Stimulated activated CD8-positive, alpha-beta memory T cell treated with anti-CD3 and anti-CD28 coated beads, Interleukin-7, amount 100 ng/mL, for 48 hours (primary cell): ENCODE measurements around the gene MYO3B.
"Not testable (repeated sequence)": the region's sequence is repeated elsewhere in the genome, so short reads cannot be mapped to it uniquely, and the experiment has no call there.

ENCODE experiments used
- DNase-seq, 2 donors: peaks; one replicate each; pipeline ENCODE4 v3.0.0-alpha.2; 2020; ENCODE audit warnings: low read depth in 1 of 2; ENCODE audit errors: extremely low read depth in 1 of 2

MYO3B gene

GRCh38 chr2:170462433-170463205 is 284.7 kb downstream of the MYO3B start:
- DNase-seq = no peak

GRCh38 chr2:170463206-170463537 is 285.2 kb downstream of the MYO3B start:
- no peak for DNase-seq

GRCh38 chr2:170464268-170464667 is 286.3 kb downstream of the MYO3B start:
- no peak for DNase-seq

DNA sequence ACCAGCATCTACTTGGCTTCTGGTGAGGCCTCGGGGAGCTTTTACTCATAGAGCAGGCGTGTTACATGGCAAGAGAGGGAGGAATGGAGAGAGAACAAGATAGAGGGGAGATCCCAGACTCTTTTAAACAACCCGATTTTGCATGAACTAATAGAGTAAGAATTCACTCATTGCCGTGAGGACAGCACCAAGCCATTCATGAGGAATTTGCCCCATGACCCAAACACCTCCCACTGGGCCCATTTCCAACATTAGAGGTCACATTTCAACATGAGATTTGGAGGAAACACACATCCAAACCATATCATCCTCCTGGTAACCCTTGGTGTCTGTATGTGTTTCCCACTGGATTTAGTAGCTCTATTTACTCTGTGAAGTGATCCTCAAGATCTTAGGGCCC is 287.3 kb downstream of the MYO3B start:
- DNase-seq = no peak

GRCh38 chr2:170466632-170467031 is 288.7 kb downstream of the MYO3B start:
- DNase-seq = no peak

DNA sequence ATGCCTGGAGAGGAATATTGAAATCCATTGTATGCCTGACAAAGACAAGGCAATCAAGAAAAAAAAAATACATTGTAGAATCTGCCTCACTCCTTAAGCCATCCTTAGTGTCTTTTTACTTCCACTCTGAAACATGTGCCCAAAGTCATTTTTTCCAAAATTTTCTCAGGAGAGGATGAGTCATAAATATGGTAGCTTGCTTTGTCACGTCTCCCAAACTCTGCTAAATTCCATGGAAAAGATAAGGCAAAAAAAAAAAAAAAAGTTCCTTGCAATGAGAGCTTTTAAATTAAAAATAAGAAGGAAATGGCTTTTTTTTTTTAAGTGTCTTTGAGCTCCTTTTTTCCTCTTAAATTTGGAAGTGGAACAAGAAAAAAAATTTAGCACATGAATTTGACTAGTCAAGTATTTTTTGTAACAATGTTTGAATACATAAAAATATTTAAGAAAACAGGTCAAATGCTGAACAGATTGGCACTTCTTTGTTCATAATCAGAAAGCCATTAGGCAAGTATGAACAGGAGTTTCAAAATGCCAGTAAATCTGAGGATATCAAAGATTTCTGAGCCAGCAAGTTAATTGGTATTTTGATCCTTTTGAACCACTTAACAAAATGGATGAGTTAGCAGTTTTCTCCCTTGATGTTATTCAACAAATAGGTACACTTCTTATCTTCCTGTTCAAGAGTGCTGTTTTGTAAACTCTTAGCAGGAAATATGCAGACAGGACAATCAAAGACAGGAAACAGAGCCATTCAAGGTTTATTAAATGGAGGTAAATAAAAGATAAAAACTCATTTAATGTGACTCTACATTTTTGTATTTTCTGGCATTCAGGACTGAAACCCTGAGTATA is 289.8 kb downstream of the MYO3B start:
- DNase-seq = no peak

- DNase-seq = no peak
Observed at GRCh38 chr2:170468557-170468956, 290.6 kb downstream of the MYO3B start.

- DNase-seq = not testable (repeated sequence)
Observed at GRCh38 chr2:170472498-170472897, 294.6 kb downstream of the MYO3B start.

GRCh38 chr2:170475878-170476277 is 297.9 kb downstream of the MYO3B start:
- DNase-seq = no peak

DNA sequence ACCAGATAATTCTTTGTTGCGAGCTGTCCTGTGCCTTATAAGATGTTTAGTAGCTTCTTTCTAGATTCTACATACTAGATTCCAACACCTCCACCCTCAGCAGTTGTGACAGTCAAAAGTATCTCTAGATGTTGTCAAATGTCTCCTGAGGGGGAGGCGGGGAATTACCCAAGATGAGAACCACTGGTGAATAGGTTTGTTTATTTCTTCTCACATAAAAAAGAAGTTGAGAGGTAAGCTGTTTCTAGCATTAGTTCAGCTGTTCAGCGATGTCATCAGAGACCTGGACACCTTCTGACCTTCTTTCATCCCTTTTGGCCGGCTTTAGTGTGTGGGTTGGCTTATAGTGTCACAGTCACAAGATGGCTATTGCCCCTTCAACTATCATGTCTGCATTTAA is 299.7 kb downstream of the MYO3B start:
- no peak for DNase-seq

GRCh38 chr2:170481201-170481600 is 303.3 kb downstream of the MYO3B start:
- no peak for DNase-seq

DNA sequence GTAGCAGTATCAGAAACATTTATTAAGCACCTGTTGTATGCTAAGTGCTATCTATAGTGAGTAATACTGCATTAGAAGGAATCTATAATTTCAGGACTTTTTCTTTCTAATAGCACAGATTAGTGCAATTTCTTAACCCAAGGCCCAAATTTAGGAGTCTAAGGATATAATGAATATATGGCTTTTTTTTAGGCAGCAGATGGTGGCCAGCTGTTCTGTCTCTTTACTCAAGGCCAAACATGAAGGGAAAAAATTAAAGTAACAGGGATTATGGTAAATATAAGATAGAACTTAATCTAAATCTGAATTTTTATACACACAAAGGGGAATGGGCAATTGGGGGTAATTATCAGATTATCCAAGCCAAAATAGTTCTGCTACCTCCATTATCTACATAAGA is 306.6 kb downstream of the MYO3B start:
- DNase-seq = no peak

GRCh38 chr2:170485254-170486026 is 307.5 kb downstream of the MYO3B start:
- DNase-seq = no peak

GRCh38 chr2:170486730-170487129 is 308.8 kb downstream of the MYO3B start:
- no peak for DNase-seq

DNA sequence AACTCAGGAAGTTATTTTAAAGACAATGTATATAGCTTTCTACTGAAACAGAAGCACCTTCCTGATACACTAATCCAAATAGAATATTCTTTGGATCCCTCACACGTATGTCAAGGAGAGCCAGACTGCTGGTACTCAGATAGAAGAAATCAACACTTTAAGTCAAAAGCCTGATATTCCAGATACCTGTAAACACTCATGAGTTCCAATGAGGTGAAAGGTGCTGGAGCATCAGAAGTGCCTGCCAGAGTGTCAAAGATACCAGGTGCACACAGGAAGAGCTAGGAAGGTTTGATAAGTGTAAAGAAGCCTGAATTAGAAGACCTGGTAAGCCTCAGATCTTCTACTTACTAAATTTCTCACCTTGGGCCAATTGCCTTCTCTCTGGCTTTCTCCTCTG is 310.9 kb downstream of the MYO3B start:
- DNase-seq = no peak

GRCh38 chr2:170492010-170492409 is 314.1 kb downstream of the MYO3B start:
- DNase-seq = no peak

GRCh38 chr2:170493426-170494097 is 315.6 kb downstream of the MYO3B start:
- DNase-seq = no peak

DNA sequence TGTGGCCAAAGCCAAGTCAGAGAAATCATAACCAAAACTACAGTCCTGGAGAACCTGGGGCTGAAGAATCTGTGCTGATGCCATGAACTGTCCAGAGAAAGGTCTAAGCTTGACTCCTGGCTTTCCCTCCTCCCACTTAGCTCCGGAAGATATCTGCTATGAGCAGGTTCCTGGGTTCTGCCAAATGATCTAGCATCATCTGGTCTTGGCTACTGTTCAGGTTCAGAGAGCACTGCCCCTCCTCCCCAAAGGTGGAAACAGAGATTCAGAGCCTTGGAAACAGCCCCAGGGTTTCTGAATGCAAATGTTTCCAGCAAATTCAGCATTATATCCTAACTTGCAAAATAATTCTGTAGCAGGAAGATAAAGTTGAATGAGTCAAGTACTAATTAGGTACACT is 317.9 kb downstream of the MYO3B start:
- no peak for DNase-seq

GRCh38 chr2:170498619-170499018 is 320.7 kb downstream of the MYO3B start:
- DNase-seq = no peak

DNA sequence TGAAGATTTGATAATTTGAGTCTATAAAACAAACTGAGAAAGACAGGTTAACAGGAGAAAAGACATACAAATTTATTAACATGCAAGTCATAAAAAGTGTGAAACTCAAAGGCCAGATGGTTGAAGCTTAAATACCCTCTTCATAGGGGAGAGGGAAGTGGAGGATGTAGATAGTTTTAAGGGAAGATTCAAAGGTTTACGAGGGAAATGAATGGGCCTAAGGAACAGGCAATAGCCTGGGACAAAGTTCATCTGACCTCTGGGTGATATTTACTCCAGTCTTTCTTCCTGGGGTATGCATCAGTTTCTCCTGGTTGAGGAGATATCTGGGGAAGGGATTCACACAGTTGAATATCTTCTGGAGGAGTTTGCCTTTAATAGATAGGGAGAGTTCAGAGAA is 322.2 kb downstream of the MYO3B start:
- no peak for DNase-seq

DNA sequence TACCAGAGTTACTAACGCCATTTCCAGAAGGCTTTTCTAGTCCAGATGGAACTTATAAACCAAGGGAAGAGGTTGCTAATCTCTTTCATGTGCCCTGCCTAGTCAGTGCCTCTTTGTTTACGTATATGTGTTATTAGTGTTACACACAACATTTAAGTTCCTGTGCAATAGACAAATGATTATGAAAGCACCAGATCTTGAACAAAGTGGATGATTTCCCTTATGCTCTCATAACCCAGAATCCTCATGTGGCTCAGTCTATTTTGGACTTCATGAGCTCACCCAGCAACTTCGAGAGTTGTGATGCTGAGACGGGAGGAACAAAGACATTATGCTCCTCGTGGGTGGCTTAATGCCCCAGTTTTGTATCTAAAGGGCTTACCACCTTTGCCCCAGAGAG is 322.8 kb downstream of the MYO3B start:
- DNase-seq = no peak
